SK-MEL-5 (cell line): ENCODE measurements around the gene ST6GALNAC6. TPM values are rescaled to one million over a fixed set of nuclear protein-coding genes. Genes with fewer than 3 reads are reported as not detected.
A peak's percentile ranks its signal among the peaks of the same experiment; 100 is the strongest.

Experiments
- DNase-seq: peaks from one replicate; pipeline ENCODE4 v3.0.0-alpha.2; 2016; ENCODE audit warnings: low read depth, low spot score
- in situ Hi-C: cut with HindIII; loops from 2 replicates; pipeline ENCODE4 v1.10.0; 2016; ENCODE audit warnings: low sequenced_read_pairs, high pct_unique_total_duplicates, low pct_unique_long_range_greater_than_20kb
- total RNA-seq: library from RNA; depleted of rRNA; stranded (reverse); fragments of >200 nt; shearing (Covaris generic); gene quantifications from 2 replicates; pipeline ENCODE4 v1.2.3, GENCODE V29; 2014

Gene ST6GALNAC6
- total RNA-seq, 1 experiment from 2014 or later, result 10.1 TPM

GRCh38 chr9:127905004-127905728 lies 5.8 kb upstream of the ST6GALNAC6 start:
- in situ Hi-C loops, result no loop called here
- no peak for DNase-seq

- no peak for DNase-seq
- in situ Hi-C loops, result no loop called here
Measured at GRCh38 chr9:127904561-127905003, 5.2 kb upstream of the ST6GALNAC6 start.

- in situ Hi-C loops, result no loop called here
- no peak for DNase-seq
Measured at GRCh38 chr9:127903557-127904475, 4.4 kb upstream of the ST6GALNAC6 start.

- no peak for DNase-seq
- in situ Hi-C loops, result no loop called here
Measured at GRCh38 chr9:127898433-127899127, 823 bp downstream of the ST6GALNAC6 start.

- DNase-seq, result no peak
Measured at GRCh38 chr9:127897193-127897692, 2.2 kb downstream of the ST6GALNAC6 start.

GRCh38 chr9:127896395-127897192 lies 2.8 kb downstream of the ST6GALNAC6 start:
- in situ Hi-C loops, result no loop called here
- DNase-seq, result no peak

More at GRCh38 chr9:127897193-127897692, 2.2 kb downstream of the ST6GALNAC6 start:
- in situ Hi-C loops, result no loop called here

DNA sequence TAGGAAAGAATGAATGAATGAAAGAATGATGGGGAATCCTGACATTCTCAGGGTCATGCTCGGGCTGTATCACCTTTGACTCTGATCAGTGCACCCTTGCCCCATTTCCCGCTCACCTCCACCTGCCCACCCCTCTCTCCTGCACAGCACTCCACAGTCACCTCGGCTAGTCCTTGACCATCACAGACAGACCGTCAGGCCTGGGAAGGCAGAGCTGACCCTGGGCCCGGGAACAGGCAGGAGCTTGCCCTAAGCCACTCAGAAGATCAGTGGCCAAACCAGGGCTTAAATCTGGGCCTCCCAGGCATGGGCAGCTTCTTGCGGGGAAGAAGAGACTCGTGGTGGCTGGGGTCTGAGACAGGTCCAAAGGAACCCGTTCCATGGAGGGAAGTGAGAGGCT lies 3.6 kb downstream of the ST6GALNAC6 start:
- in situ Hi-C loops, result no loop called here
- no peak for DNase-seq

DNA sequence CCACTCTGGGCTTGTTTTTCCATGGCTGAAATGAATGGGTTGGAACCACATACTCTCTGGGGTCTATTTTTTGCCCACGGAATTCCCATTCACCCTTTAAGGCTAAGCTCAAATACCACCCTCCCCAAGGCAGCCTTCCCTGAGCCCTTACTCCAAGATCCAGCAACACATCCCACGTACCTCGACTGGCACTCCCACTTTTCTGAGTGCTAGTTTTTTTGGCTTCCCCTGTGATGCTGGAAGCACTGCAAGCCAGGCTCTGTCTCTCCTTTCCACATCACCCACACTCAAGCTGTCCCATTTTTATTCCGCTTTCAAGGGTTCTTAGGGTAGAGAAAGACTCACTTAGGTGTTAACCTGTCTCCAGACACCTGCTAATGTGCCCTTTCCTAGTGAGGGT lies 6.0 kb downstream of the ST6GALNAC6 start:
- in situ Hi-C loops, result no loop called here
- no peak for DNase-seq

DNA sequence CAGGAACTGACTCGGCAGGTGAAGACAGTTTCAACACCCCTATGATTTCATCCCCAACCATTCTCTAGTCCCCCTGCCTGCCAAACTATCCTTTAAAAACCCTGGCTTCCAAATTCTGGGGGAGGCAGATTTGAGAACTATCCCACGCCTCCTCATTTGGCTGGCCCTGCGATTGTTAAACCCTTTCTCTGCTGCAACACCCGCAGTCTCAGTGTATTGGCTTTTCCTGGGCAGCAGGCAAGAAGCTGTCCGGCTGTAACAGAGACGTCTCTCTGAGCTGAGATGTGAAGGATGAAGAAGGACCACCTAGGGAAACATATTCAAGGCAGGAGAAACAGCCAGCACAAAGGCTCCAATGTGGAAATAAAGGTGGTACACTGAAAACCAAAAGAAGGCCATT lies 6.6 kb downstream of the ST6GALNAC6 start:
- no peak for DNase-seq
- in situ Hi-C loops, result no loop called here

DNA sequence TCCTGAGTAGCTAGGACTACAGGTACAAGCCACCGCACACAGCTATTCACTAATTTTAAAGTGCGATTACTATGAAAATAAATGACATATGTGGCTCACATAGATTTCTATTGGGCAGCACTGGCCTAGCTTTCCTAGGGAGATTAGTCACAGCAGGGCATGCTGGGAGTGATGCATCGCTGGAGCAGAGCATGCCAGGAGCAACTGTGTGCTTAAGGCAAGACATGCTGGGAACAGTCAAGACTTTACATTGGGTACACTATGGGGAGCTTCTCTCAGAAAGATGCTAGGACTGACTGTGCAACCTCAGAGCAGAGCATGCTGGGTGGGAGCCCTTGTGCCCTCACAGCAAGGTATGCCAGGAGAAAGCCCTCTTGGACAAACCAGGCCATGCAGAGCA lies 9.3 kb downstream of the ST6GALNAC6 start:
- no peak for DNase-seq
- in situ Hi-C loops, result no loop called here

- peak; percentile 38 for DNase-seq
- in situ Hi-C loops, result no loop called here
Measured at GRCh38 chr9:127887792-127888191, 11.6 kb downstream of the ST6GALNAC6 start.

DNA sequence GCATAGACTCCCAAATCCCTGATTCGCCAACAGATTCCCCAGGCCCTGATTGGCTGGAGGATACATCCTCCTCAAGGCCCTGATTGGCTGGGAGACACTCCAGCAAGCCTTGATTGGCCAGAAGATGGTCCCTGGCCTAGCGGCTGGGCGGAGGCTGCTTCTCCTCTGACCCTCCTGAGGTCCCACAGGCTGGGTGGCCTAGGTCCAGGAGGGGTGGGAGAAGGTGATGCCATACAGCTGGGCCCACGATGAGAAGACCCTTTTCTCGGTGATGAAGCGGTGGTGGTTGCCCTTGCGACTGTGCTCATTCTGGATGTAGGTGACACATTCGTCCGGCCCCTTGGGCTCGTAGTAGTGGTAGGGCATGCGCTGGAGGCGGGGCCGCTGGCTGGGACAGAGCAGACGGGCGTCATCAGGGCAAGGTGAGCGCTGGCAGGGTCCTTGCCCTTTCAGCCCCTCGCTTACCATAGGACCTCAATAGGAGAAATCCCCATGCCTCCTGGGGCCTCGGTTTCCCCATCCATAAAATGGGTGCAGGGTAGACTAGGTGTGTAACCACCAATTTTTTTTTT lies 12.9 kb downstream of the ST6GALNAC6 start:
- in situ Hi-C loops, result no loop called here
- no peak for DNase-seq

DNA sequence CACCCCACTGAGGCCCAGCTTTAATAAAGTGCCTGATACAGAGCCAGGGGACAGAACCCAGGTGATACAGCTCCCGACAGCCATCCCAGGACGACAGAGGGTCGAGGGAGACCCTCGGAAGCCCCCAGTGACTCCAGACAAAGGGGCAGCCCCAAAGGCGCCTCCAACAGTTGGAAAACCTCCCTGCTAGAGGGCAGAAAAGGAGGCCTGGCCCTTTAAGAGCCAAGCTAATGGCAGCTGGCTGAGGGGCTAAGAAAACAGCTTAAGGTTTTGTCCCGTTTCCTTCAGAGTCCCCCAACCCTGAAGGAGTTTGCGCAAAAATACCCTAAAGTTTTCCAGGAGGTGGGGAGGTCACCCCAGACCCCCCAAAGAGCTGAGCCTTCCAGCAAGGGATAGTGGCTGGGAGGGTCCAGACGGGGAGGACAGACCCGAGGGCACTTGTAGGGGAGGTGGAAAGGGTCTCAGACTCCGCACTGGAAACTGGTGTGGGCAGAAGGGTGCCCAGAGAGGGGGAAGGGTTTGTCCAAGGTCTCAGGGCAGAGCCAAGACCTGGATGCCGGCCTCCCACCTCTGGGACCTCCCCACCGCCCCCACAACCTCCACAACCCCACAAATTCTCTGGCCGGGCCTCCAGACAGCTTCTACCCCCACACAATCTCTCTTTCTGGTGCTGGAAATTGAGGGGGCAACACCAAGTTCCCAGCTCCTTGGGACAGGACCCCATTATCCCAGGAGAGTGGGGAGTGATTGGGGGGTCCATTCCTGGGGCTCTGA lies 13.7 kb downstream of the ST6GALNAC6 start:
- in situ Hi-C loops, result no loop called here
- no peak for DNase-seq

DNA sequence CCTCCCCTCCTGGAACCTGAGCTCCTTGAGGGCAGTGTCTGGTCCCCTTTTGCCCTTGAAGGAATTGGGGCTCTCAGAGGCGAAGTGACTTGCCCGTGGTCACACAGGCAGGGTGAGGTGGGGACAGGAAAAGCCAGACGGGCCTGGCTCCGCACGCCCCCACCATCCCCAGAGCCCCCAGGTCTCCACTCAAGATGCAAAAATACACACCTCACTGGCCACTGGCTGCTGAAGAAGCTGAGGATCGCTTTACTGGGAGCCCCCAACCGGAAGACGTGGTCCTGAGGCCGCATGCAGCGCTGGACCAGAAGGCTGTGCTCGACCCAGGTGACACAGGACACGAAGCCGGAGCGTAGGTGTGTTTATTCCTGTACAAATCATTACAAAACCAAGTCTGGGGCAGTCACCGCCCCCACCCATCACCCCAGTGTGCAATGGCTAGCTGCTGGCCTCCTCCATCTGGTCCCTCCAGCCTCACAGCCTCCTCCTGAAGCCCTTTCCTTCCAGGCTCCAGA lies 14.4 kb downstream of the ST6GALNAC6 start:
- in situ Hi-C loops, result no loop called here
- no peak for DNase-seq

- DNase-seq, result peak; percentile 71
- in situ Hi-C loops, result no loop called here
Measured at GRCh38 chr9:127884427-127884911, 14.9 kb downstream of the ST6GALNAC6 start.

DNA sequence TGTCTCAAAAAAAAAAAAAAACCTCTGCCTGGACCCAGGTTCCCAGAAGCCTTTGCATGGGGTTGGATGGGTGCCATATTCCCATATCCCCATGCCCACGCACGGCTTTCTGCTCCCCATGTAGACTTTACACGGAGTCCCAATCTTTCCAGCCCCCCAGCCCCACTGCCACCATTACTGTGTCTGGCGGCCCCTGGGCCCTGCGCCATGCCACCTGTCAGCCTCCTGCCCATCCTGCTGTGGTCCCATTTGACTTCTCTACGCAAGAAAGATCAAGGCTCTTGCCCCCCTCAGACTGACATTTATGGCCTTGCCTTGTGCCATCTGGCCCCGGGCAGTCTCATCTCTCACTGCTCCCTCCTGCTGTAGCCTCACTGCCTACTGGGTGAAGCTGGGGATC lies 15.4 kb downstream of the ST6GALNAC6 start:
- no peak for DNase-seq
- in situ Hi-C loops, result no loop called here
